ENCODE data around the gene CD6. TPM values are rescaled to one million over a fixed set of nuclear protein-coding genes. Genes with fewer than 3 reads are reported as not detected.

The CD6 gene
- polyA plus RNA-seq, 1 donor (not counting 4 experiments of a cell fraction or from before 2014, with no cell fraction given), result 0.03 TPM

- Histone ChIP-seq H3K36me3 (ENCODE audit: control insufficient read depth in 2 of 2, extremely low read depth in 1 of 2, insufficient read depth in 2 of 2, low read length in 2 of 2) (no peaks in the 10 kb centered on the region), H3K9me1 (ENCODE audit: control insufficient read depth, extremely low read depth, insufficient read depth, low read length) (peaks cover 2% of the 10 kb centered on the region), H3K9me3 (ENCODE audit: control insufficient read depth, low read depth, low read length) (no peaks in the 10 kb centered on the region), H3K4me1 (ENCODE audit: control insufficient read depth, extremely low read depth, insufficient read depth, low read length) (peaks cover 11% of the 10 kb centered on the region), H3K4me2 (ENCODE audit: control insufficient read depth, extremely low read depth, insufficient read depth, low read depth, low read length) (no peak overlapping the region), H2AFZ (ENCODE audit: control insufficient read depth, low read length) (no peak overlapping the region), H3K4me3 (ENCODE audit: control insufficient read depth in 2 of 3, extremely low read depth in 1 of 3, insufficient read depth in 2 of 3, low read depth in 1 of 3, low read length in 3 of 3) (no peak overlapping the region), H3K79me2 (ENCODE audit: control insufficient read depth, insufficient read depth, low read length) (no peaks in the 10 kb centered on the region), H3K27ac (ENCODE audit: control insufficient read depth, insufficient read depth, low read length) (no peak overlapping the region), H3K9ac (ENCODE audit: control insufficient read depth, extremely low read depth, insufficient read depth, low read length) (no peak overlapping the region), H4K20me1 (ENCODE audit: control insufficient read depth, extremely low read depth, insufficient read depth, low read length) (no peaks in the 10 kb centered on the region), H3K27me3 (ENCODE audit: control insufficient read depth, extremely low read depth, insufficient read depth, low read length) (peaks cover 3% of the 10 kb centered on the region)
- DNase-seq (ENCODE audit: low read depth, low spot score) (no peak), FAIRE-seq (no peak)
- dilution Hi-C loops (cut with MboI; ENCODE audit: extremely low pct_ligation_motif_present, low sequenced_read_pairs), result no loop called here
- TF ChIP-seq EZH2 (IDR thresholded peaks at IDR 0.05; ENCODE audit: low read length) (no peak), CTCF (optimal IDR thresholded peaks at IDR 0.05 in 1 of 3, IDR thresholded peaks at IDR 0.05 in 1 of 3, conservative IDR thresholded peaks at IDR 0.05 in 1 of 3; ENCODE audit: extremely low read depth in 1 of 3, insufficient read depth in 2 of 3, low read length in 3 of 3) (no peak)
Measured at GRCh38 chr11:60977836-60978235, 6.4 kb downstream of the CD6 start.

- Histone ChIP-seq H3K27ac (ENCODE audit: control insufficient read depth, insufficient read depth, low read length) (no peak overlapping the region), H2AFZ (ENCODE audit: control insufficient read depth, low read length) (no peak overlapping the region), H4K20me1 (ENCODE audit: control insufficient read depth, extremely low read depth, insufficient read depth, low read length) (no peaks in the 10 kb centered on the region), H3K4me3 (ENCODE audit: control insufficient read depth in 2 of 3, extremely low read depth in 1 of 3, insufficient read depth in 2 of 3, low read depth in 1 of 3, low read length in 3 of 3) (no peak overlapping the region), H3K27me3 (ENCODE audit: control insufficient read depth, extremely low read depth, insufficient read depth, low read length) (peaks cover 3% of the 10 kb centered on the region), H3K4me1 (ENCODE audit: control insufficient read depth, extremely low read depth, insufficient read depth, low read length) (peaks cover 11% of the 10 kb centered on the region), H3K36me3 (ENCODE audit: control insufficient read depth in 2 of 2, extremely low read depth in 1 of 2, insufficient read depth in 2 of 2, low read length in 2 of 2) (no peaks in the 10 kb centered on the region), H3K9ac (ENCODE audit: control insufficient read depth, extremely low read depth, insufficient read depth, low read length) (no peak overlapping the region), H3K4me2 (ENCODE audit: control insufficient read depth, extremely low read depth, insufficient read depth, low read depth, low read length) (peak overlapping the region; percentile 7), H3K79me2 (ENCODE audit: control insufficient read depth, insufficient read depth, low read length) (no peaks in the 10 kb centered on the region), H3K9me3 (ENCODE audit: control insufficient read depth, low read depth, low read length) (no peaks in the 10 kb centered on the region), H3K9me1 (ENCODE audit: control insufficient read depth, extremely low read depth, insufficient read depth, low read length) (peaks cover 2% of the 10 kb centered on the region)
- dilution Hi-C loops (cut with MboI; ENCODE audit: extremely low pct_ligation_motif_present, low sequenced_read_pairs), result no loop called here
- FAIRE-seq (peak; percentile 81), DNase-seq (ENCODE audit: low read depth, low spot score) (peak; percentile 63)
- TF ChIP-seq CTCF (optimal IDR thresholded peaks at IDR 0.05 in 1 of 3, IDR thresholded peaks at IDR 0.05 in 1 of 3, conservative IDR thresholded peaks at IDR 0.05 in 1 of 3; ENCODE audit: extremely low read depth in 1 of 3, insufficient read depth in 2 of 3, low read length in 3 of 3) (no peak), EZH2 (IDR thresholded peaks at IDR 0.05; ENCODE audit: low read length) (no peak)
Measured at GRCh38 chr11:60978546-60979380, 7.3 kb downstream of the CD6 start.

All from keratinocyte (primary cell).